Measurements from ENCODE around the gene FZD10.

DNA sequence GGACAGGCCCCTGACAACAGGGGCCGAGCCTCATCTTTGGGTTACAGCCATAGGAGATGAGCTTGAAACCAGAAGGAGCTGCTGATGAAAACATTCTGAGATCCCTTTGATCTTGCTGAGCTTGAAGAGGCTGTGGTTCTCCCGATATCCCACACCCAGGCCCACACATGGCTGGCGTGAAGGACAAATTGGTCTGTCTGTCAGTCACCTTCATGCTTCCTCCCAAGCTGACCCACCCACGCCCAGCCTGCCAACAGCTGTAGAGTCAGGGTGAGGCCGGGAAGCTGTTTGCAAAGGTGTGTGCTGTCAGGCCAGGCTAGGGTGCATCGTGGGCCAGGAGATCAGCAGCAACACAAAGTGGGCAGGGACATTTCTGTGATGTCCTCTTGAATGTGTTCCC, 43.2 kb downstream of the FZD10 start:
- TF ChIP-seq, protein P1, sequence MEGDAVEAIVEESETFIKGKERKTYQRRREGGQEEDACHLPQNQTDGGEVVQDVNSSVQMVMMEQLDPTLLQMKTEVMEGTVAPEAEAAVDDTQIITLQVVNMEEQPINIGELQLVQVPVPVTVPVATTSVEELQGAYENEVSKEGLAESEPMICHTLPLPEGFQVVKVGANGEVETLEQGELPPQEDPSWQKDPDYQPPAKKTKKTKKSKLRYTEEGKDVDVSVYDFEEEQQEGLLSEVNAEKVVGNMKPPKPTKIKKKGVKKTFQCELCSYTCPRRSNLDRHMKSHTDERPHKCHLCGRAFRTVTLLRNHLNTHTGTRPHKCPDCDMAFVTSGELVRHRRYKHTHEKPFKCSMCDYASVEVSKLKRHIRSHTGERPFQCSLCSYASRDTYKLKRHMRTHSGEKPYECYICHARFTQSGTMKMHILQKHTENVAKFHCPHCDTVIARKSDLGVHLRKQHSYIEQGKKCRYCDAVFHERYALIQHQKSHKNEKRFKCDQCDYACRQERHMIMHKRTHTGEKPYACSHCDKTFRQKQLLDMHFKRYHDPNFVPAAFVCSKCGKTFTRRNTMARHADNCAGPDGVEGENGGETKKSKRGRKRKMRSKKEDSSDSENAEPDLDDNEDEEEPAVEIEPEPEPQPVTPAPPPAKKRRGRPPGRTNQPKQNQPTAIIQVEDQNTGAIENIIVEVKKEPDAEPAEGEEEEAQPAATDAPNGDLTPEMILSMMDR (IDR thresholded peaks at IDR 0.05), result no peak
- no peak for TF ChIP-seq EP300 (IDR thresholded peaks at IDR 0.05)
- TF ChIP-seq POLR2A (IDR thresholded peaks at IDR 0.05), result no peak
